ENCODE measurements around the gene PVALB. TPM values are rescaled to one million over a fixed set of nuclear protein-coding genes. Genes with fewer than 3 reads are reported as not detected.
A peak's percentile ranks its signal among the peaks of the same experiment; 100 is the strongest.

The PVALB gene
- total and polyA plus RNA-seq, 4 donors, result 0.73 to 3.0 (median 2.4) TPM; not detected in 1

DNA sequence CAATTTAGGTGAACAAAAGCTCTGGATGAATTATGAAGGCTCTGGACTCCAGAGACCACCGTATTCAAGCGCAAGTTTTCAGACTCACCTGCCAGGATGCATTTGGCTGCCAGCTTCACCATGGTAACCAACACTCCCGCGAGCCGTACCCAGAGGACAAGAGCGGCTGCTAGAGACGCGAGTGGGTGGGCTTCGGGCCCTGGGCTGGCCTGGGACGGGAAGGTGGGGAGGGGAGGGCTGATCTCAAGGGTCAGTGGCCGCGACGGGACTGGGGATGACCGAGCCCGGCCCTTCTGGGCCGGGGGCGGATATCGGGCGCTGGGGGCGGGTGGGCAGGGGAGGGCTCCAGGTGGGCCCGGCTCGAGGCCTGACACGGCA is 41.3 kb downstream of the PVALB start:
- DNase-seq (peak; percentile 53 to 58 (median 57)), ATAC-seq (ENCODE audit: insufficient read depth, low FRiP score) (no peak)
- H3K9ac ChIP-seq (ENCODE audit: insufficient read depth in 1 of 2, low read length in 2 of 2), result peak overlapping the region; percentile 20 to 78
- H3K27ac ChIP-seq (ENCODE audit: low read depth in 1 of 2, low read length in 1 of 2), result peak overlapping the region; percentile 62 to 71
- peak overlapping the region; percentile 59 for H3K4me3 ChIP-seq
- TF ChIP-seq CTCF (IDR thresholded peaks at IDR 0.05; ENCODE audit: control extremely low read depth, extremely low read depth), result no peak
- H3K27me3 ChIP-seq (ENCODE audit: control insufficient read depth in 3 of 3, insufficient read depth in 3 of 3, low read length in 2 of 3), result no peaks in the 10 kb centered on the region
- 1% methylated on average over 22 to 23 of the region's 23 CpGs for WGBS, 2 donors
- no peaks in the 10 kb centered on the region for H3K9me3 ChIP-seq (ENCODE audit: control insufficient read depth in 4 of 4, insufficient read depth in 3 of 4, low read length in 3 of 4)
- peaks cover 0 to 12% (median 4%) of the 10 kb centered on the region in 5 donors for H3K4me1 ChIP-seq (ENCODE audit: control insufficient read depth in 5 of 5, insufficient read depth in 5 of 5, low read length in 5 of 5)
- peaks cover 0 to 7% (median 0%) of the 10 kb centered on the region in 4 donors for H3K36me3 ChIP-seq (ENCODE audit: control insufficient read depth in 4 of 4, insufficient read depth in 4 of 4, low read length in 4 of 4)

DNA sequence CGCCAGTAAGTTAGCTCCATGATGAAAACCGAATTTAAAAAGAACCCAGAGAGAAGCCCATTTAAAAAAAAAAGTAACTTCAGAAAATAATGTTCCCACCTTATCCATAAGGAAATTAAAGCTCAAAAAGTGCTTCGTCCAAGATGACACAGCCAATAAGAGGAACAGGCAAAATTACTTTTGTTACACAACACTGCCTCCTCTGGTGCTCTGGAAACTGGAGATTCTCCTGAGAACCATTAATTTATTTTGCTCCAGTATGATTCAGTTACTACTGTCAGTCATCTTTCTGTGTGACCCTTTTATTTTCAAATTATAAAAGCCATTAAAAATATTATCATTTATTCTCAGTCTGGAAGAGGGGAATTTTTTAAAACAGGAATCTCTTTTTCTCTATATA is 42.9 kb downstream of the PVALB start:
- no peak for ATAC-seq (ENCODE audit: insufficient read depth, low FRiP score)
- peak; percentile 10 for TF ChIP-seq CTCF (IDR thresholded peaks at IDR 0.05; ENCODE audit: control extremely low read depth, extremely low read depth)
- DNase-seq, result peak in 1 of 3 donors; percentile 37
- H3K9me3 ChIP-seq (ENCODE audit: control insufficient read depth in 4 of 4, insufficient read depth in 3 of 4, low read length in 3 of 4), result no peaks in the 10 kb centered on the region
- no peaks in the 10 kb centered on the region for H3K27me3 ChIP-seq (ENCODE audit: control insufficient read depth in 3 of 3, insufficient read depth in 3 of 3, low read length in 2 of 3)
- 71 to 80% methylated on average over 3 of the region's 3 CpGs for WGBS, 2 donors
- no peak overlapping the region for H3K4me3 ChIP-seq
- peaks cover 0 to 12% (median 4%) of the 10 kb centered on the region in 5 donors for H3K4me1 ChIP-seq (ENCODE audit: control insufficient read depth in 5 of 5, insufficient read depth in 5 of 5, low read length in 5 of 5)
- peaks cover 0 to 7% (median 0%) of the 10 kb centered on the region in 4 donors for H3K36me3 ChIP-seq (ENCODE audit: control insufficient read depth in 4 of 4, insufficient read depth in 4 of 4, low read length in 4 of 4)
- H3K9ac ChIP-seq (ENCODE audit: insufficient read depth in 1 of 2, low read length in 2 of 2), result no peak overlapping the region
- H3K27ac ChIP-seq (ENCODE audit: low read depth in 1 of 2, low read length in 1 of 2), result no peak overlapping the region

- no peak for ATAC-seq (ENCODE audit: insufficient read depth, low FRiP score)
- TF ChIP-seq CTCF (IDR thresholded peaks at IDR 0.05; ENCODE audit: control extremely low read depth, extremely low read depth), result no peak
- no peak for DNase-seq
- peaks cover 0 to 12% (median 4%) of the 10 kb centered on the region in 5 donors for H3K4me1 ChIP-seq (ENCODE audit: control insufficient read depth in 5 of 5, insufficient read depth in 5 of 5, low read length in 5 of 5)
- peaks cover 0 to 10% (median 1%) of the 10 kb centered on the region in 4 donors for H3K36me3 ChIP-seq (ENCODE audit: control insufficient read depth in 4 of 4, insufficient read depth in 4 of 4, low read length in 4 of 4)
- no peaks in the 10 kb centered on the region for H3K27me3 ChIP-seq (ENCODE audit: control insufficient read depth in 3 of 3, insufficient read depth in 3 of 3, low read length in 2 of 3)
- H3K4me3 ChIP-seq, result no peak overlapping the region
- WGBS, 2 donors, result 89 to 93% methylated on average over 8 of the region's 8 CpGs
- H3K27ac ChIP-seq (ENCODE audit: low read depth in 1 of 2, low read length in 1 of 2), result no peak overlapping the region
- H3K9ac ChIP-seq (ENCODE audit: insufficient read depth in 1 of 2, low read length in 2 of 2), result no peak overlapping the region
- no peaks in the 10 kb centered on the region for H3K9me3 ChIP-seq (ENCODE audit: control insufficient read depth in 4 of 4, insufficient read depth in 3 of 4, low read length in 3 of 4)
Observed at GRCh38 chr22:36772451-36772850, 44.4 kb downstream of the PVALB start.
